SKM-1 (cell line): Measurements from ENCODE around the gene PLAGL1.

Source experiments
- DNase-seq: peaks from one replicate; lab custom pipeline; 2025; ENCODE audit not compliant: unreplicated experiment; lab: John Stamatoyannopoulos, UW

PLAGL1 gene

GRCh38 chr6:143967706-143968376, 40.2 kb downstream of the PLAGL1 start:
- DNase-seq = no peak

GRCh38 chr6:143966312-143966711, 41.7 kb downstream of the PLAGL1 start:
- no peak for DNase-seq

- DNase-seq = no peak
Measured at GRCh38 chr6:143965503-143966171, 42.4 kb downstream of the PLAGL1 start.

GRCh38 chr6:143964674-143965081, 43.4 kb downstream of the PLAGL1 start:
- DNase-seq = no peak

- DNase-seq = no peak
Measured at GRCh38 chr6:143963158-143963919, 44.7 kb downstream of the PLAGL1 start.

- DNase-seq = no peak
Measured at GRCh38 chr6:143961886-143962878, 45.9 kb downstream of the PLAGL1 start.

- DNase-seq = no peak
Measured at GRCh38 chr6:143961066-143961465, 47.0 kb downstream of the PLAGL1 start.

GRCh38 chr6:143959927-143960326, 48.1 kb downstream of the PLAGL1 start:
- no peak for DNase-seq

- no peak for DNase-seq
Measured at GRCh38 chr6:143958839-143959399, 49.1 kb downstream of the PLAGL1 start.

- DNase-seq = no peak
Measured at GRCh38 chr6:143957679-143958274, 50.3 kb downstream of the PLAGL1 start.

GRCh38 chr6:143955971-143956370, 52.1 kb downstream of the PLAGL1 start:
- no peak for DNase-seq

GRCh38 chr6:143953922-143954321, 54.1 kb downstream of the PLAGL1 start:
- no peak for DNase-seq

GRCh38 chr6:143952947-143953701, 54.9 kb downstream of the PLAGL1 start:
- no peak for DNase-seq

- DNase-seq = no peak
Measured at GRCh38 chr6:143952060-143952778, 55.8 kb downstream of the PLAGL1 start.

GRCh38 chr6:143950875-143951274, 57.2 kb downstream of the PLAGL1 start:
- no peak for DNase-seq

- DNase-seq = no peak
Measured at GRCh38 chr6:143949962-143950361, 58.1 kb downstream of the PLAGL1 start.

- DNase-seq = no peak
Measured at GRCh38 chr6:143949535-143949934, 58.5 kb downstream of the PLAGL1 start.

GRCh38 chr6:143948208-143948607, 59.9 kb downstream of the PLAGL1 start:
- DNase-seq = no peak
